ENCODE data around the gene VCL. TPM values are rescaled to one million over a fixed set of nuclear protein-coding genes. Genes with fewer than 3 reads are reported as not detected.

Gene VCL
- total RNA-seq, 1 experiment from 2014 or later = 382 TPM

DNA sequence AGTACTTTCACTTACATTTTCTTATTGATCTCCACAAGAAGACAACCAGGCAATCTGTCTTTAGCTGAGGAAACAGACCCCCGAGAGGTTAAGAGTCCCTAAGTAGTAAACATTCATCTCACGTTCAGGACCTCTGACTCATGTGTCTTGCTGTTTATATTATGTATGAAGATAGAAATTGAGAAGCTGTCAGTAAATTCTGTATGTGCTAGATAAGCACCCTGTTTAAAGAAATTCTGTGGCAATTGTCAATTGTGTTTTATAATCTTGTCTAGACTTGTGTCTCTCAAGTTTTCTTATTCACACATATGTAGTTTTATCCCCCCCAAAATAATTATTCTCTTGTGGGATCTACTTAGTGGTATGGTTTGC lies 167.6 kb downstream of the VCL start:
- H3K27ac ChIP-seq (ENCODE audit: low read length) = no peak overlapping the region
- H3K27me3 ChIP-seq (ENCODE audit: low read length) = no peaks in the 10 kb centered on the region
- ChIA-PET CTCF (interaction anchor here (0.6 to 1.2 kb wide), 4 partner anchors 40 to 79 kb away, joined by 3 to 5 read pairs (median 4); no protein-coding TSS in a partner anchor), POLR2A (ENCODE audit: unreplicated experiment) (no interaction called here)
- H2AFZ ChIP-seq (ENCODE audit: low read length) = no peak overlapping the region
- no peaks in the 10 kb centered on the region for H3K9me3 ChIP-seq (ENCODE audit: low read length)
- H3K4me3 ChIP-seq (ENCODE audit: low read length) = no peak overlapping the region
- intact Hi-C loops (cut with micrococcal nuclease) = no loop called here
- H3K36me3 ChIP-seq (ENCODE audit: low read depth, low read length) = no peaks in the 10 kb centered on the region
- H3K4me1 ChIP-seq (ENCODE audit: insufficient read depth, low read length) = peaks cover 15% of the 10 kb centered on the region
- H3K9me2 ChIP-seq (replicated peaks; ENCODE audit: low read length) = no peaks in the 10 kb centered on the region
- TF ChIP-seq, protein P1, sequence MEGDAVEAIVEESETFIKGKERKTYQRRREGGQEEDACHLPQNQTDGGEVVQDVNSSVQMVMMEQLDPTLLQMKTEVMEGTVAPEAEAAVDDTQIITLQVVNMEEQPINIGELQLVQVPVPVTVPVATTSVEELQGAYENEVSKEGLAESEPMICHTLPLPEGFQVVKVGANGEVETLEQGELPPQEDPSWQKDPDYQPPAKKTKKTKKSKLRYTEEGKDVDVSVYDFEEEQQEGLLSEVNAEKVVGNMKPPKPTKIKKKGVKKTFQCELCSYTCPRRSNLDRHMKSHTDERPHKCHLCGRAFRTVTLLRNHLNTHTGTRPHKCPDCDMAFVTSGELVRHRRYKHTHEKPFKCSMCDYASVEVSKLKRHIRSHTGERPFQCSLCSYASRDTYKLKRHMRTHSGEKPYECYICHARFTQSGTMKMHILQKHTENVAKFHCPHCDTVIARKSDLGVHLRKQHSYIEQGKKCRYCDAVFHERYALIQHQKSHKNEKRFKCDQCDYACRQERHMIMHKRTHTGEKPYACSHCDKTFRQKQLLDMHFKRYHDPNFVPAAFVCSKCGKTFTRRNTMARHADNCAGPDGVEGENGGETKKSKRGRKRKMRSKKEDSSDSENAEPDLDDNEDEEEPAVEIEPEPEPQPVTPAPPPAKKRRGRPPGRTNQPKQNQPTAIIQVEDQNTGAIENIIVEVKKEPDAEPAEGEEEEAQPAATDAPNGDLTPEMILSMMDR (conservative IDR thresholded peaks at IDR 0.05; ENCODE audit: low read depth, low read length) = no peak
- TF ChIP-seq EZH2phosphoT487 (IDR thresholded peaks at IDR 0.05; ENCODE audit: borderline replicate concordance, low read length) (no peak), EZH2 (IDR thresholded peaks at IDR 0.05; ENCODE audit: low read length, unreplicated experiment) (no peak)
- H4K20me1 ChIP-seq (ENCODE audit: low read length) = no peaks in the 10 kb centered on the region
- H3K79me2 ChIP-seq (ENCODE audit: low read length) = peaks cover 53% of the 10 kb centered on the region
- ATAC-seq (peak; percentile 55), DNase-seq (peak; percentile 61)
- H3K4me2 ChIP-seq (ENCODE audit: low read length) = no peak overlapping the region
- no peak overlapping the region for H3K9ac ChIP-seq (ENCODE audit: low read length)
- BruUV-seq (replicated peaks) = no TSS peak
- H3F3A ChIP-seq (ENCODE audit: low read length, unreplicated experiment) = no peaks in the 10 kb centered on the region

DNA sequence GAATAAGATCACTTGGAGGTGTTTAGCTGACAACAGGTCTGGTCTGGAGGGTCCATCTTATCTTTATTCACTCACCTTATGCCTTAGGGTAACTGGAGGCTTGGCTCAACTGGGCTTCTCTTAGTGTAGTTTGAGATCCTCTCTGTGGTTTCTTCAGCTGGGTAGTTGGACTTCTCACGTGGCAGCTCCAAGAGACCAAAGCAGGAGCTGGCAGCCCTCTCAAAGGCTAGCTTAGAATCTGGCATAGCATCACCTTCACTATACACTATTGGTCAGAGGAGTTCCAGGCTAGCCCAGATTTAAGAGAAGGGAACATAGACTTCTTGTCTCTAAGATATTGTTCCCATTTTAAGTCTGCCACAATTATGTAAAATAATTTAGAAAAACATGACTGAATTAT lies 169.5 kb downstream of the VCL start:
- Histone ChIP-seq H3K4me2 (ENCODE audit: low read length) (no peak overlapping the region), H3K4me1 (ENCODE audit: insufficient read depth, low read length) (peaks cover 15% of the 10 kb centered on the region), H3K27me3 (ENCODE audit: low read length) (no peaks in the 10 kb centered on the region), H3K36me3 (ENCODE audit: low read depth, low read length) (no peaks in the 10 kb centered on the region), H4K20me1 (ENCODE audit: low read length) (no peaks in the 10 kb centered on the region), H3F3A (ENCODE audit: low read length, unreplicated experiment) (no peaks in the 10 kb centered on the region), H3K9me3 (ENCODE audit: low read length) (no peaks in the 10 kb centered on the region), H3K9me2 (replicated peaks; ENCODE audit: low read length) (no peaks in the 10 kb centered on the region), H3K9ac (ENCODE audit: low read length) (no peak overlapping the region), H3K27ac (ENCODE audit: low read length) (no peak overlapping the region), H2AFZ (ENCODE audit: low read length) (no peak overlapping the region), H3K4me3 (ENCODE audit: low read length) (no peak overlapping the region), H3K79me2 (ENCODE audit: low read length) (peaks cover 52% of the 10 kb centered on the region)
- no peak for TF ChIP-seq EZH2 (IDR thresholded peaks at IDR 0.05; ENCODE audit: low read length, unreplicated experiment)
- no peak for TF ChIP-seq EZH2phosphoT487 (IDR thresholded peaks at IDR 0.05; ENCODE audit: borderline replicate concordance, low read length)
- TF ChIP-seq, protein P1 (conservative IDR thresholded peaks at IDR 0.05; ENCODE audit: low read depth, low read length) = no peak
- BruUV-seq (replicated peaks) = no TSS peak
- ChIA-PET CTCF (no interaction called here), POLR2A (ENCODE audit: unreplicated experiment) (no interaction called here)
- ATAC-seq (no peak), DNase-seq (no peak)
- intact Hi-C loops (cut with micrococcal nuclease) = no loop called here

Other genes starting within 250 kb of the VCL start
- 199 and 238 TPM in 2 replicates for gene CHCHD1, start 216.1 kb upstream of the VCL start, total RNA-seq (2014; rRNA removed)
- gene ZSWIM8, start 212.5 kb upstream of the VCL start, total RNA-seq (2014; rRNA removed) = 152 and 173 TPM in 2 replicates
- gene NDST2, start 186.5 kb upstream of the VCL start, total RNA-seq (2014; rRNA removed) = 53.0 and 89.9 TPM in 2 replicates
- gene CAMK2G, start 123.6 kb upstream of the VCL start, total RNA-seq (2014; rRNA removed) = 170 and 179 TPM in 2 replicates
- 1,570 and 1,582 TPM in 2 replicates for gene PLAU, start 87.0 kb upstream of the VCL start, total RNA-seq (2014; rRNA removed)
- gene AP3M1, start 152.7 kb downstream of the VCL start, total RNA-seq (2014; rRNA removed) = 129 and 165 TPM in 2 replicates
- 221 and 256 TPM in 2 replicates for gene ADK, start 153.1 kb downstream of the VCL start, total RNA-seq (2014; rRNA removed)